HG03196 (cell line): Measurements from ENCODE around the gene ZNF860.
A peak's percentile ranks its signal among the peaks of the same experiment; 100 is the strongest.
"Not testable (repeated sequence)": the region's sequence is repeated elsewhere in the genome, so short reads cannot be mapped to it uniquely, and the experiment has no call there.

Source experiments
- ATAC-seq: cut with Tn5 transposase; IDR thresholded peaks from one replicate; pipeline ENCODE4 v1.9.1; 2021; ENCODE audit not compliant: unreplicated experiment

Gene ZNF860

GRCh38 chr3:31995026-31995425 is 13.5 kb downstream of the ZNF860 start:
- not testable (repeated sequence) for ATAC-seq

- ATAC-seq = no peak
Observed at GRCh38 chr3:31996195-31996594, 14.6 kb downstream of the ZNF860 start.

- no peak for ATAC-seq
Observed at GRCh38 chr3:31997500-31997899, 15.9 kb downstream of the ZNF860 start.

GRCh38 chr3:31999907-32000439 is 18.4 kb downstream of the ZNF860 start:
- ATAC-seq = peak; percentile 61

- no peak for ATAC-seq
Observed at GRCh38 chr3:32000877-32001276, 19.3 kb downstream of the ZNF860 start.

- no peak for ATAC-seq
Observed at GRCh38 chr3:32002561-32003368, 21.2 kb downstream of the ZNF860 start.

- no peak for ATAC-seq
Observed at GRCh38 chr3:32003380-32003779, 21.8 kb downstream of the ZNF860 start.

GRCh38 chr3:32004113-32004765 is 22.7 kb downstream of the ZNF860 start:
- ATAC-seq = no peak

- no peak for ATAC-seq
Observed at GRCh38 chr3:32009101-32009500, 27.6 kb downstream of the ZNF860 start.

GRCh38 chr3:32009957-32010356 is 28.4 kb downstream of the ZNF860 start:
- no peak for ATAC-seq

GRCh38 chr3:32010699-32011098 is 29.1 kb downstream of the ZNF860 start:
- ATAC-seq = not testable (repeated sequence)

- ATAC-seq = not testable (repeated sequence)
Observed at GRCh38 chr3:32015638-32016037, 34.1 kb downstream of the ZNF860 start.

- no peak for ATAC-seq
Observed at GRCh38 chr3:32017286-32017685, 35.7 kb downstream of the ZNF860 start.

GRCh38 chr3:32018757-32019564 is 37.4 kb downstream of the ZNF860 start:
- ATAC-seq = no peak

- no peak for ATAC-seq
Observed at GRCh38 chr3:32021155-32021554, 39.6 kb downstream of the ZNF860 start.

- no peak for ATAC-seq
Observed at GRCh38 chr3:32021748-32022147, 40.2 kb downstream of the ZNF860 start.

- no peak for ATAC-seq
Observed at GRCh38 chr3:32022947-32023346, 41.4 kb downstream of the ZNF860 start.

- no peak for ATAC-seq
Observed at GRCh38 chr3:32026593-32026992, 45.0 kb downstream of the ZNF860 start.

GRCh38 chr3:32037932-32038267 is 56.4 kb downstream of the ZNF860 start:
- no peak for ATAC-seq

GRCh38 chr3:32041316-32041715 is 59.8 kb downstream of the ZNF860 start:
- ATAC-seq = no peak
